H1 (cell line): ENCODE measurements around the gene ZBED4. TPM values are rescaled to one million over a fixed set of nuclear protein-coding genes. Genes with fewer than 3 reads are reported as not detected.

Source experiments
- CTCF ChIA-PET: fragments of 300-600 bp; sonication (Branson Sonifier 250); formaldehyde crosslinking; loops from one replicate; lab custom pipeline; 2021; ENCODE audit not compliant: partially characterized antibody; lab: Charles Lee
- POLR2A ChIA-PET: fragments of 300-600 bp; sonication (Branson Sonifier 250); formaldehyde crosslinking; loops from one replicate; lab custom pipeline; 2021; ENCODE audit warnings: inconsistent platforms; ENCODE audit not compliant: partially characterized antibody; lab: Charles Lee
- DNase-seq, 2 experiments: peaks; one replicate each; pipeline versions ENCODE4 v3.0.0 to v3.0.0-alpha.2; 2010 to 2022; ENCODE audit warnings: low spot score in 2 of 2, low read depth in 1 of 2, mixed read lengths in 1 of 2
- FAIRE-seq: peaks from 2 replicates; lab custom pipeline; 2011; peaks lifted over from hg19 to GRCh38; lab: Jason Lieb, UNC
- H2AFZ ChIP-seq: 2 replicates; pipeline ENCODE4 v1.8.1; 2012; ENCODE audit warnings: low read length, inconsistent platforms
- H2AK5ac ChIP-seq: 2 replicates; pipeline ENCODE4 v1.6.1; 2013; ENCODE audit warnings: low read depth, low read length
- H2BK120ac ChIP-seq: replicated peaks from 2 replicates; pipeline ENCODE3; 2013; ENCODE audit warnings: low read depth, low read length, inconsistent platforms
- H2BK12ac ChIP-seq: 2 replicates; pipeline ENCODE4 v1.6.1; 2013; ENCODE audit warnings: low read depth, low read length
- H2BK15ac ChIP-seq: 2 replicates; pipeline ENCODE4 v1.6.1; 2013; ENCODE audit warnings: low read length
- H2BK20ac ChIP-seq: 2 replicates; pipeline ENCODE4 v1.6.1; 2013; ENCODE audit warnings: low read length
- H2BK5ac ChIP-seq: 2 replicates; pipeline ENCODE4 v1.6.1; 2013; ENCODE audit warnings: low read depth, low read length
- H3K14ac ChIP-seq: 2 replicates; pipeline ENCODE4 v1.6.1; 2013; ENCODE audit warnings: inconsistent platforms; ENCODE audit not compliant: insufficient read length
- H3K18ac ChIP-seq: 2 replicates; pipeline ENCODE4 v1.6.1; 2013; ENCODE audit warnings: low read length; ENCODE audit errors: extremely low read depth
- H3K23ac ChIP-seq: 2 replicates; pipeline ENCODE4 v1.6.1; 2013; ENCODE audit warnings: inconsistent platforms; ENCODE audit not compliant: insufficient read length
- H3K23me2 ChIP-seq: 2 replicates; pipeline ENCODE4 v1.6.1; 2013; ENCODE audit warnings: low read depth, low read length
- H3K27ac ChIP-seq: 2 replicates; pipeline ENCODE4 v1.6.1; 2011; ENCODE audit warnings: low read depth, low read length, inconsistent platforms
- H3K27me3 ChIP-seq, 4 experiments: replicated peaks in 1 of 4; 1 replicate in 1 of 4; 2 replicates in 3 of 4; pipeline versions ENCODE4 v1.6.1 to v1.8.1; 2011 to 2013; ENCODE audit warnings: low read length in 3 of 4, mild to moderate bottlenecking in 3 of 4, inconsistent platforms in 2 of 4, mixed read lengths in 2 of 4, moderate library complexity in 1 of 4; ENCODE audit not compliant: control insufficient read depth in 3 of 4, insufficient read depth in 3 of 4; ENCODE audit errors: extremely low read depth in 1 of 4
- H3K36me3 ChIP-seq, 4 experiments: 2 replicates each; pipeline versions ENCODE4 v1.6.1 to v1.8.1; 2011 to 2013; ENCODE audit warnings: mild to moderate bottlenecking in 4 of 4, low read length in 3 of 4, moderate library complexity in 2 of 4, control low read depth in 1 of 4, inconsistent platforms in 1 of 4; ENCODE audit not compliant: insufficient read depth in 4 of 4, control insufficient read depth in 2 of 4
- H3K4ac ChIP-seq: replicated peaks from 2 replicates; pipeline ENCODE3; 2013; ENCODE audit warnings: low read length, low read depth, mixed read lengths, inconsistent platforms; ENCODE audit not compliant: insufficient read length
- H3K4me1 ChIP-seq, 4 experiments: replicated peaks in 1 of 4; 1 replicate in 1 of 4; 2 replicates in 3 of 4; pipeline versions ENCODE4 v1.6.1 to v1.8.1; 2011 to 2013; ENCODE audit warnings: low read length in 3 of 4, inconsistent platforms in 2 of 4, mixed read lengths in 1 of 4; ENCODE audit not compliant: insufficient read depth in 4 of 4, control insufficient read depth in 3 of 4
- H3K4me2 ChIP-seq, 2 experiments: 2 replicates each; pipeline versions ENCODE4 v1.6.1 to v1.8.1; 2011 to 2013; ENCODE audit warnings: low read depth in 2 of 2, low read length in 2 of 2, control low read depth in 1 of 2, inconsistent platforms in 1 of 2, mild to moderate bottlenecking in 1 of 2; ENCODE audit not compliant: insufficient read depth in 1 of 2
- H3K4me3 ChIP-seq, 4 experiments: fragments of 200-600, 300-600 bp in 1 of 4; sonication (generic), shearing (Covaris generic), sonication (Bioruptor Twin) in 1 of 4; 2 replicates each; pipeline versions ENCODE4 v1.5.1 to v1.8.1; 2011 to 2016; ENCODE audit warnings: low read length in 4 of 4, low read depth in 3 of 4, control low read depth in 2 of 4, inconsistent platforms in 2 of 4, mild to moderate bottlenecking in 2 of 4, mixed read lengths in 1 of 4, moderate library complexity in 1 of 4; ENCODE audit not compliant: insufficient read depth in 2 of 4; ENCODE audit errors: extremely low read depth in 1 of 4
- H3K56ac ChIP-seq: replicated peaks from 2 replicates; pipeline ENCODE3; 2013; ENCODE audit warnings: low read depth, mild to moderate bottlenecking, mixed read lengths, low read length, inconsistent platforms; ENCODE audit not compliant: insufficient read length
- H3K79me1 ChIP-seq: 2 replicates; pipeline ENCODE4 v1.6.1; 2013; ENCODE audit warnings: low read depth, low read length, control low read depth
- H3K79me2 ChIP-seq, 2 experiments: 2 replicates each; pipeline versions ENCODE4 v1.6.1 to v1.8.1; 2012 to 2013; ENCODE audit warnings: low read length in 2 of 2, mild to moderate bottlenecking in 2 of 2, inconsistent platforms in 1 of 2; ENCODE audit not compliant: insufficient read depth in 2 of 2, control insufficient read depth in 1 of 2
- H3K9ac ChIP-seq, 4 experiments: replicated peaks in 1 of 4; 1 replicate in 1 of 4; 2 replicates in 3 of 4; pipeline versions ENCODE4 v1.6.1 to v1.8.1; 2011 to 2013; ENCODE audit warnings: low read depth in 3 of 4, low read length in 3 of 4, control low read depth in 2 of 4, mild to moderate bottlenecking in 2 of 4, moderate library complexity in 2 of 4, inconsistent platforms in 1 of 4; ENCODE audit errors: extremely low read depth in 1 of 4
- H3K9me3 ChIP-seq, 2 experiments: 2 replicates each; pipeline versions ENCODE4 v1.6.1 to v1.8.1; 2012 to 2013; ENCODE audit warnings: mild to moderate bottlenecking in 2 of 2, moderate library complexity in 2 of 2, control low read depth in 1 of 2, inconsistent platforms in 1 of 2, low read depth in 1 of 2, low read length in 1 of 2, mixed read lengths in 1 of 2; ENCODE audit not compliant: insufficient read depth in 2 of 2
- H4K20me1 ChIP-seq, 2 experiments: replicated peaks in 1 of 2; 2 replicates each; pipeline versions ENCODE3 to v1.8.1; 2011 to 2013; ENCODE audit warnings: inconsistent platforms in 2 of 2, low read length in 2 of 2, mild to moderate bottlenecking in 1 of 2; ENCODE audit not compliant: insufficient read depth in 2 of 2, control insufficient read depth in 1 of 2
- H4K5ac ChIP-seq: 2 replicates; pipeline ENCODE4 v1.6.1; 2013; ENCODE audit warnings: low read length, low read depth, mixed read lengths, inconsistent platforms; ENCODE audit not compliant: insufficient read length
- H4K8ac ChIP-seq: 2 replicates; pipeline ENCODE4 v1.8.0; 2013; ENCODE audit warnings: mild to moderate bottlenecking, moderate library complexity, low read length, inconsistent platforms; ENCODE audit not compliant: insufficient read depth; ENCODE audit errors: extremely low read depth
- H4K91ac ChIP-seq: replicated peaks from 2 replicates; pipeline ENCODE3; 2013; ENCODE audit warnings: low read length, mixed read lengths, inconsistent platforms; ENCODE audit not compliant: insufficient read length
- CTCF ChIP-seq, 3 experiments: IDR thresholded peaks; 1 replicate in 2 of 3; 2 replicates in 1 of 3; pipeline versions ENCODE4 v1.5.1 to v1.6.1; 2011; ENCODE audit warnings: low read length in 3 of 3, mild to moderate bottlenecking in 3 of 3, inconsistent platforms in 2 of 3, low read depth in 1 of 3, moderate library complexity in 1 of 3; ENCODE audit not compliant: insufficient read depth in 1 of 3; ENCODE audit errors: control extremely low read depth in 1 of 3
- EP300 ChIP-seq, 2 experiments: IDR thresholded peaks; 1 replicate in 1 of 2; 2 replicates in 1 of 2; pipeline ENCODE4 v1.6.1; 2011 to 2012; ENCODE audit warnings: low read depth in 2 of 2, low read length in 2 of 2, mild to moderate bottlenecking in 2 of 2, borderline replicate concordance in 1 of 2, inconsistent platforms in 1 of 2, moderate library complexity in 1 of 2
- KDM1A ChIP-seq: fragments of 200-600, 300-600 bp; sonication (generic); IDR thresholded peaks from 2 replicates; pipeline ENCODE4 v1.7.1; 2016; ENCODE audit warnings: mild to moderate bottlenecking, low read length, borderline replicate concordance
- KDM4A ChIP-seq: IDR thresholded peaks from one replicate; pipeline ENCODE4 v1.7.1; 2012; ENCODE audit warnings: low read depth, mild to moderate bottlenecking, moderate library complexity, low read length, inconsistent platforms; ENCODE audit not compliant: severe bottlenecking
- NANOG ChIP-seq: IDR thresholded peaks from 2 replicates; pipeline ENCODE4 v1.6.1; 2011; ENCODE audit warnings: low read length, low read depth, mild to moderate bottlenecking, inconsistent platforms; ENCODE audit not compliant: insufficient read depth, poor library complexity, severe bottlenecking
- RNF2 ChIP-seq: fragments of 200-900, 300-1000 bp; sonication (generic); IDR thresholded peaks from 2 replicates; pipeline ENCODE4 v1.7.1; 2016; ENCODE audit warnings: borderline replicate concordance, low read depth, mild to moderate bottlenecking, antibody characterized with exemption, low read length; ENCODE audit not compliant: poor library complexity, severe bottlenecking; ENCODE audit errors: missing control alignments
- SIX5 ChIP-seq: IDR thresholded peaks from 2 replicates; pipeline ENCODE4 v1.6.1; 2011; ENCODE audit warnings: mild to moderate bottlenecking, low read depth, low read length
- SP4 ChIP-seq: IDR thresholded peaks from 2 replicates; pipeline ENCODE4 v1.6.1; 2012; ENCODE audit warnings: low read length, inconsistent platforms
- SUZ12 ChIP-seq: fragments of 200-600 bp; sonication (generic); IDR thresholded peaks from 2 replicates; pipeline ENCODE4 v1.6.1; 2012; ENCODE audit warnings: mild to moderate bottlenecking, inconsistent platforms, low read length, moderate library complexity, mixed read lengths
- TAF1 ChIP-seq: IDR thresholded peaks from 2 replicates; pipeline ENCODE4 v1.6.1; 2011; ENCODE audit warnings: mild to moderate bottlenecking, low read depth, low read length
- TEAD4 ChIP-seq: IDR thresholded peaks from 2 replicates; pipeline ENCODE4 v1.6.1; 2012; ENCODE audit warnings: low read depth, low read length, inconsistent platforms, mixed read lengths
- WGBS, 2 experiments: shearing (Covaris generic) in 1 of 2; methylation state at CpG; one replicate each; pipeline versions ENCODE4 v1.1.6 to v1.1.7; 2013 to 2015; ENCODE audit warnings: low lambda C conversion rate in 2 of 2, mixed read lengths in 2 of 2, inconsistent platforms in 1 of 2, low coverage in 1 of 2, missing lambda C conversion rate in 1 of 2; ENCODE audit not compliant: insufficient replicate concordance in 2 of 2, insufficient coverage in 1 of 2, insufficient read length in 1 of 2; ENCODE audit errors: extremely low coverage in 1 of 2, missing lambda C conversion rate in 1 of 2; 5-methylcytosine and 5-hydroxymethylcytosine counted together
- polyA plus RNA-seq, 7 experiments: library from polyadenylated mRNA; depleted of rRNA in 3 of 7; stranded (reverse) in 5 of 7; unstranded in 2 of 7; fragments of >200 nt in 5 of 7; fragments of 200-250 nt in 2 of 7; gene quantifications; 1 replicate in 5 of 7; 2 replicates in 1 of 7; 4 replicates in 1 of 7; pipeline versions ENCODE4 v1.2.1 to v1.2.3, GENCODE V29; 2011 to 2013; ENCODE audit warnings: missing spikeins in 2 of 7, mixed read lengths in 2 of 7
- total RNA-seq: library from RNA; stranded (reverse); fragmentation: NEBNext Ultra II Directional; extraction: Animal tissue kit (Norgen Biotek cat#: 25700); gene quantifications from 2 replicates; pipeline ENCODE4 v1.2.1, GENCODE V29; 2021

ZBED4 gene
- total and polyA plus RNA-seq, 2 of the 8 experiments (the other 6 are each of a cell fraction or from before 2014, with no cell fraction given) = 11.0 to 28.3 TPM

DNA sequence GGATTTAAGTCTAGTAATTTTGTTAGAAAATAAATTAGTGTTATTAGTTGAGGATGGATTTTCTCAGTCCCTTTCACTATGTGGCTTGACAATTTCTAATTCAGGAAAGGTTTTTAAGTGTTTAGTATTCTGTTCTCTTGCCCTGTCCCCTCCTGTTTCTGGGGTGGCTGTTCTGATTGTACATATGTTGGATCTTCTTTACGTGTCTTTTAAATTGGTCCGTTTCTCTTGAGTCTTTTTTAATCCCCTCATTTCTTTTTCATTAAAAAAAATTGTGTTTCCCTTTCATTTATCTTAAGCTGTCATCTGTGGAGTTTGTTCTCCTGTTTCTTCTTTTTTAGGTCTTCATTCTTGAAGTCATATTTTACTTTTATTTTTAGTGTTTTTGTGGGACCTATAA is 12.5 kb downstream of the ZBED4 start:
- no peak overlapping the region for H2BK5ac ChIP-seq
- H3K18ac ChIP-seq = no peak overlapping the region
- no peak overlapping the region for H2BK15ac ChIP-seq
- ChIA-PET CTCF (no interaction called here), POLR2A (no interaction called here)
- 41% methylated on average over 2 of the region's 2 CpGs; no CpG with 5 or more reads in 1 of the 2 experiments for WGBS, 2 experiments
- H2BK20ac ChIP-seq = no peak overlapping the region
- H4K5ac ChIP-seq = no peak overlapping the region
- no peak overlapping the region for H2BK12ac ChIP-seq
- H3K36me3 ChIP-seq = peaks cover 0 to 6% (median 0%) of the 10 kb centered on the region in 4 experiments; a peak in 3 of 8 replicates
- H4K91ac ChIP-seq = no peak overlapping the region
- no peak overlapping the region for H3K14ac ChIP-seq
- H2BK120ac ChIP-seq = no peak overlapping the region
- DNase-seq (no peak), FAIRE-seq (no peak)
- H2AFZ ChIP-seq = no peak overlapping the region
- H3K27me3 ChIP-seq = no peaks in the 10 kb centered on the region
- peaks cover 6 to 16% of the 10 kb centered on the region in 2 experiments for H4K20me1 ChIP-seq
- H3K56ac ChIP-seq = no peak overlapping the region
- no peak overlapping the region for H3K4me2 ChIP-seq
- H3K79me1 ChIP-seq = peaks cover 19% of the 10 kb centered on the region
- no peaks in the 10 kb centered on the region for H3K4me1 ChIP-seq
- no peak overlapping the region for H3K4me3 ChIP-seq
- H3K27ac ChIP-seq = no peak overlapping the region
- no peaks in the 10 kb centered on the region for H3K23me2 ChIP-seq
- H3K9ac ChIP-seq = no peak overlapping the region
- peaks cover 9 to 10% of the 10 kb centered on the region in 2 experiments for H3K9me3 ChIP-seq
- no peak overlapping the region for H2AK5ac ChIP-seq
- peaks cover 23 to 94% of the 10 kb centered on the region in 2 experiments for H3K79me2 ChIP-seq
- H3K4ac ChIP-seq = no peak overlapping the region
- no peak overlapping the region for H4K8ac ChIP-seq
- H3K23ac ChIP-seq = no peak overlapping the region
- TF ChIP-seq TEAD4 = no peak
- TF ChIP-seq RNF2 = no peak
- TF ChIP-seq TAF1 = no peak
- TF ChIP-seq KDM4A = no peak
- TF ChIP-seq KDM1A = no peak
- TF ChIP-seq SP4 = no peak
- no peak for TF ChIP-seq CTCF (IDR thresholded peaks at IDR 0.05; ENCODE audit: control extremely low read depth in 1 of 3, insufficient read depth in 1 of 3, low read depth in 1 of 3, low read length in 3 of 3)
- no peak for TF ChIP-seq SIX5
- no peak for TF ChIP-seq NANOG
- TF ChIP-seq SUZ12 = no peak
- no peak for TF ChIP-seq EP300 (IDR thresholded peaks at IDR 0.05; ENCODE audit: borderline replicate concordance in 1 of 2, low read depth in 2 of 2, low read length in 2 of 2)
